Skeletal muscle tissue (tissue), 4 donors: Measurements from ENCODE around the gene IFT80. TPM values are rescaled to one million over a fixed set of nuclear protein-coding genes. Genes with fewer than 3 reads are reported as not detected.
"Not testable (repeated sequence)": the region's sequence is repeated elsewhere in the genome, so short reads cannot be mapped to it uniquely, and the experiment has no call there.

ENCODE experiments used
- H3K27ac ChIP-seq: one replicate; pipeline ENCODE4 v1.7.0; 2013; ENCODE audit warnings: mild to moderate bottlenecking, low read depth, low read length, inconsistent platforms
- H3K27me3 ChIP-seq, 3 donors: one replicate each; pipeline ENCODE4 v1.7.0; 2013; ENCODE audit warnings: low read length in 3 of 3; ENCODE audit not compliant: control insufficient read depth in 3 of 3, insufficient read depth in 3 of 3
- H3K36me3 ChIP-seq, 3 donors: one replicate each; pipeline ENCODE4 v1.7.0; 2013; ENCODE audit warnings: low read length in 3 of 3; ENCODE audit not compliant: control insufficient read depth in 3 of 3, insufficient read depth in 3 of 3
- H3K4me1 ChIP-seq, 3 donors: one replicate each; pipeline ENCODE4 v1.7.0; 2013; ENCODE audit warnings: low read length in 3 of 3, mild to moderate bottlenecking in 3 of 3; ENCODE audit not compliant: control insufficient read depth in 3 of 3, insufficient read depth in 3 of 3
- H3K4me3 ChIP-seq, 3 donors: one replicate each; pipeline ENCODE4 v1.7.0; 2013; ENCODE audit warnings: low read length in 3 of 3
- H3K9ac ChIP-seq, 3 donors: one replicate each; pipeline ENCODE4 v1.7.0; 2013; ENCODE audit warnings: low read length in 3 of 3, mild to moderate bottlenecking in 3 of 3, moderate library complexity in 2 of 3, low read depth in 1 of 3
- H3K9me3 ChIP-seq, 3 donors: one replicate each; pipeline ENCODE4 v1.7.0; 2013; ENCODE audit warnings: low read length in 3 of 3; ENCODE audit not compliant: control insufficient read depth in 3 of 3
- total RNA-seq: library from RNA; depleted of rRNA; stranded (reverse); fragments of >200 nt; gene quantifications from one replicate; pipeline ENCODE4 v1.2.3, GENCODE V29; 2014
- donor health status: Osteomylitis.

IFT80 gene
- total RNA-seq, 1 donor from 2014 or later: 19.8 TPM

DNA sequence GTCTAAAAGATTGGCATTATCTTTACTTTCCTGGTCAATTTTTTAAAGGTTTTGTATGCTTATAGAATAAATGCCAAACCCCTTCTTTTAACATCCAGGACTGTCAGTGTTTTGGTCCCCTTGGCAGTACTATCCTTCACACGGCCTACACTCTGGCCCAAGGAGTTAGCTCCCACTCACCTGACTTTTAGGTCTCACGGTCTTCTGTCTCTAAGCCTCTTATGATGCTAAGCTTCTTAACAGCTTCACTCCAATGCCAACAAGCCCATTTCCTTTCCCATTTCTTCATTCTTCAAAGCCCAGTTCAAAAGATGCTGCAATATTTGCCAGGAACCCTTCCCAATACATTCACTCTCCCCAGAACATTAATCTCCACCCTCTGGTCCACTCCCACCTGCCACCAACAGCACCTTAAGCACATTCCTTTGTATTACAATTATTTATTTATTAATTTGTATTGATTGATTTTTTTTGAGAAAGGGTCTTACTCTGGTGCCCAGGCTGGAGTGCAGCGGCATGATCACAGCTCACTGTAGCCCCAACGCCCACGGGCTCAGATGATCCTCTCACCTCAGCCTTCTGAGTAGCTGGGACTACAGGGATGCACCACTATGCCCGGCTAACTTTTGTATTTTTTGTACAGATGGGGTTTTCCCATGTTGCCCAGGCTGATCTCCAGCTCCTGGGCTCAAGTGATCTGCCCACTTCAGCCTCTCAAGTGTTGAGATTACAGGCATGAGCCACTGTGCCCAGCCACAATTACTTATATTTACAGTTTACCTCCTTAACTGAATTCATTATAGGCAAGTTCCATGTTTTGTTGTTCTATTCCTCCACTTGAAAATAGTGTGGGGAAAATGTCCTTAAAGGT is 27.8 kb downstream of the IFT80 start:
- no peaks in the 10 kb centered on the region for H3K27me3 ChIP-seq
- H3K9me3 ChIP-seq: no peaks in the 10 kb centered on the region
- peaks cover 0 to 4% (median 2%) of the 10 kb centered on the region in 3 donors for H3K36me3 ChIP-seq
- no peaks in the 10 kb centered on the region for H3K4me1 ChIP-seq
- no peak overlapping the region for H3K4me3 ChIP-seq
- no peak overlapping the region for H3K9ac ChIP-seq
- no peak overlapping the region for H3K27ac ChIP-seq

DNA sequence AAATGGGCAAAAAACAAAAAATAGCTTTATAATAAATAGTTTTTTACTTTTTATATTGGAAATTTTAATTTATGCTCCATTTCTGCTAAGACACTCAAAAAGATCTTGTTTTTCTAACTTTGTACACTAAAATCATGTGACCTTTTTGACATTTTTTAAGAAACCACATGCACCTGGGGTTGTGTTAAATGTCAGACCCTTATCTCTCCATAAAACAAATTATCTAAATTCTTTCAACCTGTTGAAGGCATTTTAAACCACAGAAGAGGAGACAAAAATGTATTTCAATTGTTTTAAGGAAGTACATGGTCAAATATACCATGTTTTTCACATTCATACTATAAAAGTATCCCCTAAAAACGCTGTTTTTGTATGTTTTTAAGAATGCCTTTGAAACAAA is 29.2 kb downstream of the IFT80 start:
- Histone ChIP-seq H3K36me3 (peaks cover 0 to 8% (median 2%) of the 10 kb centered on the region in 3 donors), H3K9me3 (no peaks in the 10 kb centered on the region), H3K9ac (no peak overlapping the region), H3K4me3 (no peak overlapping the region), H3K27me3 (no peaks in the 10 kb centered on the region), H3K27ac (no peak overlapping the region), H3K4me1 (no peaks in the 10 kb centered on the region)

DNA sequence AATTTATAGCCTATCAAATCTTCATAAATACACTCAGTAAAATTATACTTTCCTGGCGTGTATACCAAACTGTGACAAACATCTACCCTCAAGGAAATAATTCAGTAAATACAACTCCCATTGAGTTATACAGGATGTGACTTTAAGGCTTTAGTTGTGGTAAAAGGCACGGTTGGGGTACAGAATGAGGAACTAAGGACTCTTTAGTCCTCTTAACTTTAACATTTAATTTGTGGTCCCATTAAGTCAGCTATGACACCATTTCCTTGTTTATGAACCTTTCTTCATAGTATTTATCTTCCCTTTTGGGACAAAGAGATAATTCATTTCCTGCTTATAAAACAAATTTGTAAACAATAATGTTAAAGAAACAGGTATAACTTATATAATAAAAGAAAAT is 30.2 kb downstream of the IFT80 start:
- H3K27ac ChIP-seq: no peak overlapping the region
- H3K9me3 ChIP-seq: no peaks in the 10 kb centered on the region
- H3K4me3 ChIP-seq: no peak overlapping the region
- no peaks in the 10 kb centered on the region for H3K4me1 ChIP-seq
- H3K9ac ChIP-seq: no peak overlapping the region
- H3K27me3 ChIP-seq: no peaks in the 10 kb centered on the region
- peaks cover 0 to 6% (median 0%) of the 10 kb centered on the region in 3 donors for H3K36me3 ChIP-seq

DNA sequence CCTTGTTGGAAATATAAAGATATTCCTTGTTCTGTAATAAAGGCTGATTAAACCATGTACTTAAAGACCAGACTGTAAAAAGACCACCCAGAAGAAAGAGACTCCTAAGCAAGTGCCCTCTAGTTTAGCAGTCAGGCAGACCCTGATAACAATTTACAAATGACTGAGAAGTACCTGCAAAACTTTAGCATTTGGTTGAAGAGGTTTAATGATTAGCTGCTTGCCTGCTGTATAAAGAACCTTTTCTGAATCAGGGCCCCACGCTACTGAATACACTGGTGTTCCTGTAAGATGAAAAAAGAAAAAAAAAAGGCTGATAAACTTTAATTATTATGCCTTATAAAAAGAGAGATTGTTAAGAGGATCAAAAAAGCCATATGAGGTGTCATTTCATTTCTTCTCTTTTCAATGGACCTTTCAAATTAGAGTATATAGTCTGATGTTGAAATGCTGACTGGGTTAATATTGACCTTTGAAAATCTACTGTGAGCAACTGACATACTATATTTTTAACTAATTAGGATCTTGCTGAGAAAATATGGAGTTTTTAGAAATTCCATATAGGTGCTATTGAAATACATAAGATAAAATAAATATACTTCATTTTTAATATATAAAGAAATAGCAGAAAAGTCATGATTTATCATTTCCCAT is 33.0 kb downstream of the IFT80 start:
- H3K9ac ChIP-seq: no peak overlapping the region
- H3K27me3 ChIP-seq: no peaks in the 10 kb centered on the region
- no peaks in the 10 kb centered on the region for H3K9me3 ChIP-seq
- peaks cover 0 to 3% (median 0%) of the 10 kb centered on the region in 3 donors for H3K36me3 ChIP-seq
- no peak overlapping the region for H3K4me3 ChIP-seq
- no peaks in the 10 kb centered on the region for H3K4me1 ChIP-seq
- H3K27ac ChIP-seq: no peak overlapping the region

DNA sequence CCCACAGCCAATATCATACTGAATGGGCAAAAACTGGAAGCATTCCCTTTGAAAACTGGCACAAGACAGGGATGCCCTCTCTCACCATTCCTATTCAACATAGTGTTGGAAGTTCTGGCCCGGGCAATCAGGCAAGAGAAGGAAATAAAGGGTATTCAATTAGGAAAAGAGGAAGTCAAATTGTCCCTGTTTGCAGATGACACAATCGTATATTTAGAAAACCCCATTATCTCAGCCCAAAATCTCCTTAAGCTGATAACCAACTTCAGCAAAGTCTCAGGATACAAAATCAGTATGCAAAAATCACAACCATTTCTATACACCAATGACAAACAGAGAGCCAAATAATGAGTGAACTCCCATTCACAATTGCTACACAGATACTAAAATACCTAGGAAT is 36.1 kb downstream of the IFT80 start:
- H3K27me3 ChIP-seq, H3K9ac ChIP-seq, H3K4me1 ChIP-seq, H3K36me3 ChIP-seq, H3K4me3 ChIP-seq, H3K27ac ChIP-seq, H3K9me3 ChIP-seq: not testable (repeated sequence)

DNA sequence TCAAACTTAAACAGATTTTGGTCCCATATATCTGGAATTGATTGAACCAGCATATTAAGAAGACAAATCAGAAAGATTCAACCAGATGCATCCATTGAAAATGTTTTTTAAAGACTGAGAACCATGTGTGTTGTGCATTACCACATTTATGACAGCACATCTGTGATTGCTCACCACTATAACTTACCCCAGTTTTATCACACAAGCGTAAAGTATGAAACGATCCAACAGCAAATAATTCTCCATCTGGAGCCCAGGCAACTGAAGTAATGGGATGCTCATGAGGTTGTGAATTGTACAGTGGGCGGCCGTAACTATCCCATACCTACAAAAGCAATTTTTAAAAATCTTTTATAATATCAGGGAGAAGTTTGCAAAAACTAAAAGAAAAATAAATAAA is 43.2 kb downstream of the IFT80 start:
- H3K4me1 ChIP-seq: no peaks in the 10 kb centered on the region
- H3K27me3 ChIP-seq: no peaks in the 10 kb centered on the region
- no peak overlapping the region for H3K4me3 ChIP-seq
- no peak overlapping the region for H3K27ac ChIP-seq
- peaks cover 0 to 10% (median 3%) of the 10 kb centered on the region in 3 donors for H3K36me3 ChIP-seq
- H3K9ac ChIP-seq: no peak overlapping the region
- H3K9me3 ChIP-seq: no peaks in the 10 kb centered on the region

DNA sequence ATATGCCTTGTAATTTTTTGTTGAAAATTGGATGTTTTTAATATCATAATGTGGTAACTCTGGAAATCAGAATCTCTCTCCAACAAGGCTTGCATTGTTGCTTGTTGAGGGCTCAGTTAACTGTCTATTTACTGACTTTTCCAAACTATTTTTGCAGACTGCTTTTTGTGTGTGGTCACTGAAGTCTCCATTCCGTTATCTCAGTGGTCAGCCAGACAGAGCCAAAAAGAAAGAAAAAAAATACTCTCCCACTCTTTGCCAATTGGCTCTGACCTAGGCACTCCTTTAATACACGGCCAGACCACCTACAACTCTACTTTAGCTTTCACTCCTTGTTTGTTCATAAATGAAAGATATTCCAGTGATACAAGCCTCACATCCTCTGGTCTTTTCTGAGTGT is 52.5 kb downstream of the IFT80 start:
- Histone ChIP-seq H3K36me3 (no peaks in the 10 kb centered on the region), H3K27ac (no peak overlapping the region), H3K9me3 (no peaks in the 10 kb centered on the region), H3K4me1 (no peaks in the 10 kb centered on the region), H3K27me3 (no peaks in the 10 kb centered on the region), H3K4me3 (no peak overlapping the region), H3K9ac (no peak overlapping the region)

DNA sequence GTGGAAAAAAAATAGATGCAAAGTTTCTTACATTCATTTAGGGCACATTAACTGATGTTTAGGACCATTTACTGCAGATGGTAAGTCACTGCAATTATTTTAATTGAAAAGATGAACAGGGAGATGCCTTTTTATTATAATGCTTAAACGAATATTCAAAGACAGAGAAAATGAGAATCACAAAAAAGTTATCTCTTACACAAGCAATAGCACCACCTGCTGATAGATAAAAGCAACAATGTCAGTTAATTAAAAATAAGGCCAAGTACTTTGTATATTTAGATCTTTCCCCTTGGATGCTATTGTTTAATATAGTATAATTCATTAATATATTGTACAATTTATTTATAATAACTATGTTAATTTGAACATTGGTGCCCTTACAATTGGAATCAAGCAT is 55.9 kb downstream of the IFT80 start:
- Histone ChIP-seq H3K9me3 (peaks cover 0 to 2% (median 0%) of the 10 kb centered on the region in 3 donors), H3K9ac (no peak overlapping the region), H3K27ac (no peak overlapping the region), H3K4me1 (no peaks in the 10 kb centered on the region), H3K27me3 (no peaks in the 10 kb centered on the region), H3K36me3 (no peaks in the 10 kb centered on the region), H3K4me3 (no peak overlapping the region)

DNA sequence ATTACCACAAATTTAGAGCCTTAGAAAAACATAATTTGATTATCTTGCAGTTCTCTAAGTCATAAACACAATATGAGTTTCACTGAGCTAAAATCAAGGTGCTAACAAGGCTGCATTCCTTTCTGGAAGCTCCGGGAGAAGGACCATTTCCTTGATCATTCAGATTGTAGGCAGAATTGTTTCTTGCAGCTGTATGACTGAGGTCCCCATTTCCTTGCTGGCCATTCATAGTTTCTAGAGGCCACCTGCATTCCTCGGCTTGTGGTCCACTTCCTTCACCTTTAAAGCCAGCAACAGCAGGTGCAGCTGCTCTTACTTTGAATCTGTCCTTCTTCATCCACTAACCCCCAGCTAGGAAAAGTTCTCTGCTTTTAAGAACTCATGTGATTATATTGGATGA is 58.7 kb downstream of the IFT80 start:
- H3K4me1 ChIP-seq: no peaks in the 10 kb centered on the region
- no peaks in the 10 kb centered on the region for H3K27me3 ChIP-seq
- H3K27ac ChIP-seq: no peak overlapping the region
- H3K36me3 ChIP-seq: no peaks in the 10 kb centered on the region
- H3K9me3 ChIP-seq: peaks cover 0 to 8% (median 0%) of the 10 kb centered on the region in 3 donors
- no peak overlapping the region for H3K4me3 ChIP-seq
- no peak overlapping the region for H3K9ac ChIP-seq
